Jurkat, Clone E6-1 (cell line): Measurements from ENCODE around the gene OR56B1.
A peak's percentile ranks its signal among the peaks of the same experiment; 100 is the strongest.

Experiments used
- DNase-seq: peaks from one replicate; pipeline ENCODE4 v3.0.0-alpha.2; 2011; ENCODE audit warnings: low read depth, low spot score
- H3K4me3 ChIP-seq: 2 replicates; pipeline ENCODE4 v1.5.1; 2011; ENCODE audit warnings: mild to moderate bottlenecking, low read length, control low read depth, moderate library complexity

OR56B1 gene

GRCh38 chr11:5719703-5720495, 16.3 kb upstream of the OR56B1 start:
- DNase-seq: peak; percentile 21
- no peak overlapping the region for H3K4me3 ChIP-seq

- H3K4me3 ChIP-seq: no peak overlapping the region
- no peak for DNase-seq
Measured at GRCh38 chr11:5722622-5723021, 13.6 kb upstream of the OR56B1 start.

- DNase-seq: no peak
- no peak overlapping the region for H3K4me3 ChIP-seq
Measured at GRCh38 chr11:5726351-5726750, 9.9 kb upstream of the OR56B1 start.

GRCh38 chr11:5727691-5728090, 8.6 kb upstream of the OR56B1 start:
- no peak overlapping the region for H3K4me3 ChIP-seq
- no peak for DNase-seq

GRCh38 chr11:5737091-5737490, 843 bp downstream of the OR56B1 start:
- H3K4me3 ChIP-seq: no peak overlapping the region

GRCh38 chr11:5737670-5738392, 1.6 kb downstream of the OR56B1 start:
- H3K4me3 ChIP-seq: no peak overlapping the region
- DNase-seq: no peak

More at GRCh38 chr11:5737091-5737490, 843 bp downstream of the OR56B1 start:
- DNase-seq: no peak

GRCh38 chr11:5738431-5738830, 2.2 kb downstream of the OR56B1 start:
- H3K4me3 ChIP-seq: no peak overlapping the region
- no peak for DNase-seq

- no peak overlapping the region for H3K4me3 ChIP-seq
- no peak for DNase-seq
Measured at GRCh38 chr11:5746614-5747013, 10.4 kb downstream of the OR56B1 start.

GRCh38 chr11:5749836-5750235, 13.6 kb downstream of the OR56B1 start:
- no peak overlapping the region for H3K4me3 ChIP-seq
- DNase-seq: no peak

GRCh38 chr11:5753943-5754342, 17.7 kb downstream of the OR56B1 start, which contains the start of gene OR52N4:
TSS of gene OR52N4 (plus strand) at chr11:5754243. CDS start at chr11:5754741, 498 bp downstream.
- no peak for DNase-seq
- no peak within 1 kb of the TSS for H3K4me3 ChIP-seq

- DNase-seq: no peak
- no peak overlapping the region for H3K4me3 ChIP-seq
Measured at GRCh38 chr11:5767056-5767455, 30.8 kb downstream of the OR56B1 start.

GRCh38 chr11:5783255-5783654, 47.0 kb downstream of the OR56B1 start, which contains the start of gene OR52N5:
TSS of gene OR52N5 (minus strand) at chr11:5783355. CDS start at chr11:5778634, 4,721 bp downstream.
- no peak within 1 kb of the TSS for H3K4me3 ChIP-seq
- no peak for DNase-seq
